Measurements from ENCODE around the gene ADRM1. TPM values are rescaled to one million over a fixed set of nuclear protein-coding genes. Genes with fewer than 3 reads are reported as not detected.
A peak's percentile ranks its signal among the peaks of the same experiment; 100 is the strongest.

Gene ADRM1
- total and polyA plus RNA-seq, 2 experiments from 2014 or later: 206 to 243 TPM

- Histone ChIP-seq H3K79me2 (replicated peaks; ENCODE audit: insufficient read depth) (peaks cover 15% of the 10 kb centered on the region), H3K27me3 (ENCODE audit: insufficient read depth) (no peaks in the 10 kb centered on the region), H2AFZ (no peak overlapping the region), H4K20me1 (replicated peaks; ENCODE audit: insufficient read depth) (no peaks in the 10 kb centered on the region; the same call in 1 of the 2 replicates), H3K4me3 (no peak overlapping the region), H3K27ac (ENCODE audit: low read depth) (peak overlapping the region; percentile 50), H3K9me2 (ENCODE audit: insufficient read depth) (no peaks in the 10 kb centered on the region), H3F3A (replicated peaks; ENCODE audit: low read depth) (peaks cover 18% of the 10 kb centered on the region), H3K4me2 (no peak overlapping the region), H3K36me3 (ENCODE audit: insufficient read depth) (peaks cover 17% of the 10 kb centered on the region), H3K4me1 (ENCODE audit: insufficient read depth) (peaks cover 8% of the 10 kb centered on the region; the same call in 1 of the 2 replicates)
- Mint-ChIP-seq H3K27ac (no peak overlapping the region), H3K4me3 (no peak overlapping the region), H3K27me3 (ENCODE audit: insufficient read depth, low read depth, poor library complexity) (peaks cover 13% of the 10 kb centered on the region), H3K4me1 (peaks cover 5% of the 10 kb centered on the region; the same call in 2 of the 3 replicates), H3K9me3 (peaks cover 24% of the 10 kb centered on the region), H3K36me3 (ENCODE audit: low read depth) (peaks cover 56% of the 10 kb centered on the region)
- TF ChIP-seq ZNF462 (CRISPR knock-in tag; IDR thresholded peaks at IDR 0.05) (no peak), NANOG (IDR thresholded peaks at IDR 0.05; ENCODE audit: borderline replicate concordance) (no peak), POLR2AphosphoS5 (IDR thresholded peaks at IDR 0.05; ENCODE audit: low read depth) (no peak), REST (IDR thresholded peaks at IDR 0.05; ENCODE audit: unreplicated experiment) (no peak), ETS1 (IDR thresholded peaks at IDR 0.05) (no peak), ZNF331 (CRISPR knock-in tag; IDR thresholded peaks at IDR 0.05; ENCODE audit: low read depth) (no peak), EZH2 (IDR thresholded peaks at IDR 0.05; ENCODE audit: low read depth, unreplicated experiment) (no peak), CTCF (conservative IDR thresholded peaks at IDR 0.05; ENCODE audit: low read depth in 2 of 2) (no peak), ZNF114 (CRISPR knock-in tag; IDR thresholded peaks at IDR 0.05) (no peak), STAT1 (IDR thresholded peaks at IDR 0.05; ENCODE audit: unreplicated experiment) (no peak), JUNB (IDR thresholded peaks at IDR 0.05; ENCODE audit: unreplicated experiment) (no peak), EZH2phosphoT487 (IDR thresholded peaks at IDR 0.05; ENCODE audit: unreplicated experiment) (no peak), CREB1 (CRISPR knock-in tag; IDR thresholded peaks at IDR 0.05; ENCODE audit: low read depth) (no peak)
- no peak for DNase-seq (ENCODE audit: low spot score)
- ATAC-seq: no peak
These were observed 47.4 kb downstream of the ADRM1 start for GRCh38 chr20:62350098-62350628.

Data from GM23338 (cell line).